Liver (tissue), 9 donors: Measurements from ENCODE around the gene INO80. TPM values are rescaled to one million over a fixed set of nuclear protein-coding genes. Genes with fewer than 3 reads are reported as not detected.

Experiments used
- DNase-seq: peaks from one replicate; pipeline ENCODE4 v3.0.0-alpha.2; 2017; ENCODE audit warnings: low spot score
- H3K27ac ChIP-seq, 2 donors: one replicate each; pipeline ENCODE4 v1.7.0; 2013; ENCODE audit warnings: inconsistent platforms in 2 of 2, low read length in 2 of 2, control low read depth in 1 of 2, low read depth in 1 of 2, mild to moderate bottlenecking in 1 of 2
- H3K27me3 ChIP-seq, 4 donors: one replicate each; pipeline versions ENCODE4 v1.6.1 to v1.7.0; 2013; ENCODE audit warnings: low read length in 3 of 4, inconsistent platforms in 1 of 4, mild to moderate bottlenecking in 1 of 4, moderate library complexity in 1 of 4; ENCODE audit not compliant: control insufficient read depth in 4 of 4, insufficient read depth in 4 of 4
- H3K36me3 ChIP-seq, 4 donors: one replicate each; pipeline versions ENCODE4 v1.6.1 to v1.7.0; 2013; ENCODE audit warnings: low read length in 3 of 4, mild to moderate bottlenecking in 3 of 4, low read depth in 1 of 4, moderate library complexity in 1 of 4; ENCODE audit not compliant: control insufficient read depth in 4 of 4, insufficient read depth in 3 of 4
- H3K4me1 ChIP-seq, 4 donors: one replicate each; pipeline versions ENCODE4 v1.6.1 to v1.7.0; 2013; ENCODE audit warnings: low read length in 3 of 4, mild to moderate bottlenecking in 3 of 4, moderate library complexity in 1 of 4; ENCODE audit not compliant: control insufficient read depth in 4 of 4, insufficient read depth in 4 of 4
- H3K4me3 ChIP-seq, 3 donors: one replicate each; pipeline versions ENCODE4 v1.6.1 to v1.7.0; 2013; ENCODE audit warnings: low read length in 3 of 3, control low read depth in 1 of 3, low read depth in 1 of 3, mild to moderate bottlenecking in 1 of 3
- H3K9ac ChIP-seq, 2 donors: one replicate each; pipeline ENCODE4 v1.7.0; 2013; ENCODE audit warnings: low read length in 2 of 2, mild to moderate bottlenecking in 2 of 2, moderate library complexity in 2 of 2, control low read depth in 1 of 2, low read depth in 1 of 2
- H3K9me3 ChIP-seq, 4 donors: one replicate each; pipeline versions ENCODE4 v1.6.1 to v1.7.0; 2013; ENCODE audit warnings: low read length in 3 of 4; ENCODE audit not compliant: control insufficient read depth in 4 of 4
- ATF3 ChIP-seq: IDR thresholded peaks from 2 replicates; pipeline ENCODE4 v1.6.1; 2016; ENCODE audit warnings: antibody characterized with exemption
- CTCF ChIP-seq: fragments of 150-350 bp; IDR thresholded peaks from 2 replicates; pipeline ENCODE4 v1.5.1; 2017; ENCODE audit warnings: improper control_type of control experiment, low read depth, low read length; ENCODE audit not compliant: missing input control
- FOXA1 ChIP-seq: IDR thresholded peaks from 2 replicates; pipeline ENCODE4 v1.6.1; 2016; ENCODE audit warnings: antibody characterized with exemption
- FOXA2 ChIP-seq: IDR thresholded peaks from 2 replicates; pipeline ENCODE4 v1.6.1; 2016; ENCODE audit warnings: antibody characterized with exemption
- GABPA ChIP-seq, 2 donors: IDR thresholded peaks in 1 of 2; conservative IDR thresholded peaks in 1 of 2; 2 replicates each; pipeline ENCODE4 v1.6.1; 2016; ENCODE audit warnings: antibody characterized with exemption in 2 of 2, mild to moderate bottlenecking in 1 of 2, moderate library complexity in 1 of 2
- HNF4A ChIP-seq, 2 donors: conservative IDR thresholded peaks; 2 replicates each; pipeline ENCODE4 v1.6.1; 2016; ENCODE audit warnings: antibody characterized with exemption in 2 of 2, mild to moderate bottlenecking in 2 of 2
- HNF4G ChIP-seq: IDR thresholded peaks from 2 replicates; pipeline ENCODE4 v1.6.1; 2016; ENCODE audit warnings: antibody characterized with exemption
- JUND ChIP-seq, 2 donors: IDR thresholded peaks; 2 replicates each; pipeline ENCODE4 v1.6.1; 2016; ENCODE audit warnings: antibody characterized with exemption in 2 of 2
- MAX ChIP-seq: IDR thresholded peaks from 2 replicates; pipeline ENCODE4 v1.6.1; 2016; ENCODE audit warnings: antibody characterized with exemption
- NR2F2 ChIP-seq: IDR thresholded peaks from 2 replicates; pipeline ENCODE4 v1.6.1; 2016; ENCODE audit warnings: antibody characterized with exemption
- RAD21 ChIP-seq, 2 donors: IDR thresholded peaks; 2 replicates each; pipeline ENCODE4 v1.6.1; 2016; ENCODE audit warnings: antibody characterized with exemption in 2 of 2, mild to moderate bottlenecking in 2 of 2
- REST ChIP-seq: IDR thresholded peaks from 2 replicates; pipeline ENCODE4 v1.6.1; 2016; ENCODE audit warnings: antibody characterized with exemption, mild to moderate bottlenecking
- RXRA ChIP-seq, 2 donors: IDR thresholded peaks; 2 replicates each; pipeline ENCODE4 v1.6.1; 2017 to 2018; ENCODE audit warnings: antibody characterized with exemption in 2 of 2, mild to moderate bottlenecking in 1 of 2
- SP1 ChIP-seq: IDR thresholded peaks from 2 replicates; pipeline ENCODE4 v1.6.1; 2018; ENCODE audit warnings: antibody characterized with exemption, mild to moderate bottlenecking
- TAF1 ChIP-seq: conservative IDR thresholded peaks from 2 replicates; pipeline ENCODE4 v1.6.1; 2016; ENCODE audit warnings: antibody characterized with exemption, mild to moderate bottlenecking
- YY1 ChIP-seq: IDR thresholded peaks from 2 replicates; pipeline ENCODE4 v1.6.1; 2016; ENCODE audit warnings: antibody characterized with exemption, mild to moderate bottlenecking
- ZBTB33 ChIP-seq: IDR thresholded peaks from 2 replicates; pipeline ENCODE4 v1.6.1; 2016; ENCODE audit warnings: antibody characterized with exemption
- WGBS: extraction: QIAGEN DNeasy Blood & Tissue Kit; methylation state at CpG from one replicate; pipeline ENCODE4 v1.1.7; 2013; 5-methylcytosine and 5-hydroxymethylcytosine counted together
- polyA plus RNA-seq, 2 donors: library from polyadenylated mRNA; stranded (reverse) in 1 of 2; unstranded in 1 of 2; fragments of 200-250 nt in 1 of 2; fragments of >200 nt in 1 of 2; fragmentation: Nextera tagmentation in 1 of 2; extraction: Ambion mirVana in 1 of 2; gene quantifications; one replicate each; pipeline versions ENCODE4 v1.2.1 to v1.2.3, GENCODE V29; 2013 to 2015
- total RNA-seq, 2 donors: library from RNA; depleted of rRNA; stranded (reverse); fragments of >200 nt; gene quantifications; one replicate each; pipeline ENCODE4 v1.2.3, GENCODE V29; 2014
- donor health status: healthy.
- donor health status: healthy.
- donor health status: healthy.
- donor health status: healthy.
- donor health status: healthy.

INO80 gene
- total and polyA plus RNA-seq, 4 donors: 3.2 to 19.7 (median 9.4) TPM

- WGBS: 64% methylated on average over 19 of the region's 19 CpGs
- no peak overlapping the region for H3K9ac ChIP-seq
- H3K4me1 ChIP-seq: peaks cover 11 to 54% (median 37%) of the 10 kb centered on the region in 4 donors
- H3K27me3 ChIP-seq: no peaks in the 10 kb centered on the region
- no peak overlapping the region for H3K4me3 ChIP-seq
- no peaks in the 10 kb centered on the region for H3K9me3 ChIP-seq
- no peaks in the 10 kb centered on the region for H3K36me3 ChIP-seq
- TF ChIP-seq RAD21 (IDR thresholded peaks at IDR 0.05) (peak; percentile 79 to 80), HNF4A (conservative IDR thresholded peaks at IDR 0.05) (no peak), GABPA (IDR thresholded peaks at IDR 0.05 in 1 of 2, conservative IDR thresholded peaks at IDR 0.05 in 1 of 2) (no peak), ZBTB33 (no peak), MAX (no peak), NR2F2 (no peak), RXRA (IDR thresholded peaks at IDR 0.05) (no peak), CTCF (peak; percentile 67), FOXA2 (no peak), YY1 (no peak), FOXA1 (no peak)
- no peak for DNase-seq
- H3K27ac ChIP-seq: peak overlapping the region in 1 of 2 donors; percentile 48
Observed at GRCh38 chr15:40937762-40938535, 178.1 kb downstream of the INO80 start.

- whole genome bisulfite sequencing: 61% methylated on average over 15 of the region's 15 CpGs
- Histone ChIP-seq H3K9me3 (no peaks in the 10 kb centered on the region), H3K4me1 (peaks cover 18 to 54% (median 41%) of the 10 kb centered on the region in 4 donors), H3K27ac (peak overlapping the region; percentile 48 to 53), H3K27me3 (no peaks in the 10 kb centered on the region), H3K36me3 (no peaks in the 10 kb centered on the region), H3K9ac (peak overlapping the region in 1 of 2 donors; percentile 8), H3K4me3 (no peak overlapping the region)
- DNase-seq: no peak
- TF ChIP-seq HNF4A (conservative IDR thresholded peaks at IDR 0.05): peak; percentile 93 to 98
- no peak for TF ChIP-seq FOXA2
- TF ChIP-seq HNF4G: peak; percentile 89
- TF ChIP-seq REST: no peak
- TF ChIP-seq MAX: peak; percentile 55
- peak; percentile 96 for TF ChIP-seq SP1
- TF ChIP-seq FOXA1: no peak
- no peak for TF ChIP-seq CTCF
- no peak for TF ChIP-seq YY1
- TF ChIP-seq TAF1: no peak
- no peak for TF ChIP-seq ATF3
- peak in 1 of 2 donors; percentile 38 for TF ChIP-seq JUND (IDR thresholded peaks at IDR 0.05)
- TF ChIP-seq RXRA (IDR thresholded peaks at IDR 0.05): peak; percentile 62 to 70
- peak in 1 of 2 donors; percentile 12 for TF ChIP-seq GABPA (IDR thresholded peaks at IDR 0.05 in 1 of 2, conservative IDR thresholded peaks at IDR 0.05 in 1 of 2)
Observed at GRCh38 chr15:40936709-40937666, 179.1 kb downstream of the INO80 start.
